HG02885 (cell line): ENCODE results near the gene SMAD5.

Experiments used
- ATAC-seq: cut with Tn5 transposase; IDR thresholded peaks from one replicate; pipeline ENCODE4 v1.9.1; 2021; ENCODE audit warnings: mild to moderate bottlenecking; ENCODE audit not compliant: unreplicated experiment, poor library complexity

The SMAD5 gene

DNA sequence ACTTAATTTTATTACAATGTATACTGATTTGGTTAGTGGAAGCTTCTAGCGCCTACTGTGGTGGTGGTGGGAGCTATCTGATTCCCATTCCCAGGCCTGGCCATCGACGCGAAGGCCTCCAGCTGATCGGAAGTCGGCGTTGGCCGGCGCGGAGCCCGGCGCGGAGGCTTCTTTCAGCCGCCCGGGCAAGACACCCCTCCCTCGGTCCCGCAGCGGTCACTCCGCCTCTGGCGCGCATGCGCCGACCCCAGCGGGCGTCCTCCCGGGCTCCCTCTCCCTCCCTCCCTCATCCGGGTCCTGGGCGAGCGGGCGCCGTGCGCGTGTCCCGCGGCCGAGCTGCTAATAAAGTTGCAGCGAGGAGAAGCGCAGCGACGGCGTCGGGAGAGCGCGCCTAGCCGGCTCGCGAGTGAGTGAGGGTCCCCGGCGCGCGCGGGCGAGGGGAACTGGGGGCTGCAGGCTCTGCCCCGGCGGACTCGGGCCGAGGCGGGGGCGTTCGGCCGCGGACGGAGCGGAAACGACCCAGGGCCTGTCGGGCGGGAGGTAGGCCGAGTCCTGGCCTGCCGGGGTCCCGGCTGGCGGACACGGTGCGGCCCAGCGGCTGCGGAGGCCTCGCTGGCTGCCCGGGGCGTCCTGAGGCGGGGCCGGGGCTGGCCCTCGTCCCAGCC, at the start of gene SMAD5:
SMAD5 (plus strand) TSS at position 289 of the 665 bp plus-strand sequence. CDS start 20,916 bp downstream, outside the sequence.
- peak; percentile 95 for ATAC-seq

DNA sequence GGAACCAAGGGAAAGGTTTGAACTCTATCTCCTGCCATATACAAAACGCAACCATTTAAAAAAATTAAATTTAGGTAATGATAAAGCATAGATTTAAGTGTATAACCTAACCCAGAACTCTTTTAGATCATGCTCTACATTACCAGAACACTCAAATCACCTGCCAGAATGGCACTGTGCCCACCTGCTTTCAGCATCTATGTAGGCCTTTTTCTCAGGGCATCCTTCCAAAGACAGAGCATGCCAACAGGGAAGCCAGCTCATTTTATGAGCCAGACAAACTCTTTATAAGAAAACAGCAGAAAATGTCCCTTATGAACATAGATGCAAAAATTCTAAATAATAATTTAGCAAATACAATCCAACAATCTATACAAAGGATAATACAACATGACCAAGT, 47.9 kb upstream of the SMAD5 start:
- ATAC-seq, result no peak

DNA sequence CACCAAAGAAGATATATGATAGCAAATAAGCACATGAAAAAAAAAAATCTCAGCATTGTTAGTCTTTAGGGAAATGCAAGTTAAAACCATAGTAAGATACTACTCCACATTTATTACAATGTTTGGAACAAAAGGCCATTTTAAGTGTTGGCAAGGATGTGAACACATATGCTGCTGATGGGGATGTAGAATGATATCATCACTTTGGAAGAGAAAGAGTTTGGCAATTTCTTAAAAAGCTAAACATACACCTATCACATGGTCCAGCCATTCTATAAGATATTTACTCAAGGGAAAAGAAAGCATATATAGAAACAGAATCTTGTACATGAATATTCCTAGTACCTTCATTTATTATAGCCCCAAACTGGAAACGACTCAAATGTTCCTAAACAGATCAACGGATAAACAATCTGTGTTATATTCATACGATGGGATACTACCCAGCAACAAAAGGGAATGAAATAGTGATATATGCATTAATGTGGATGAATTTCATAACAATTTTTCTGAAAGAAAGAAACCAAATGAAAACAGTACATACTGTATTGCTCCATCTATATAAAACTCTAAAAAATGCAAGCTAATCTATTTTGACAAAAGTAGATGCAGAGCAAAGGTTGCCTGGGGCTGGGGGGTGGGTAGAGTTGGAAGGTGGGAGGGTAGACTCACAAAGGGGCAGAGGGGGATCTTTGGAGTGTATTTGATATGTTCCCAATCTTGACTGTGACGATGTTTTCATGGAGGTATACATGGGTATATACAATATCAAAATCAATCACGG, 45.7 kb upstream of the SMAD5 start:
- ATAC-seq, result no peak

DNA sequence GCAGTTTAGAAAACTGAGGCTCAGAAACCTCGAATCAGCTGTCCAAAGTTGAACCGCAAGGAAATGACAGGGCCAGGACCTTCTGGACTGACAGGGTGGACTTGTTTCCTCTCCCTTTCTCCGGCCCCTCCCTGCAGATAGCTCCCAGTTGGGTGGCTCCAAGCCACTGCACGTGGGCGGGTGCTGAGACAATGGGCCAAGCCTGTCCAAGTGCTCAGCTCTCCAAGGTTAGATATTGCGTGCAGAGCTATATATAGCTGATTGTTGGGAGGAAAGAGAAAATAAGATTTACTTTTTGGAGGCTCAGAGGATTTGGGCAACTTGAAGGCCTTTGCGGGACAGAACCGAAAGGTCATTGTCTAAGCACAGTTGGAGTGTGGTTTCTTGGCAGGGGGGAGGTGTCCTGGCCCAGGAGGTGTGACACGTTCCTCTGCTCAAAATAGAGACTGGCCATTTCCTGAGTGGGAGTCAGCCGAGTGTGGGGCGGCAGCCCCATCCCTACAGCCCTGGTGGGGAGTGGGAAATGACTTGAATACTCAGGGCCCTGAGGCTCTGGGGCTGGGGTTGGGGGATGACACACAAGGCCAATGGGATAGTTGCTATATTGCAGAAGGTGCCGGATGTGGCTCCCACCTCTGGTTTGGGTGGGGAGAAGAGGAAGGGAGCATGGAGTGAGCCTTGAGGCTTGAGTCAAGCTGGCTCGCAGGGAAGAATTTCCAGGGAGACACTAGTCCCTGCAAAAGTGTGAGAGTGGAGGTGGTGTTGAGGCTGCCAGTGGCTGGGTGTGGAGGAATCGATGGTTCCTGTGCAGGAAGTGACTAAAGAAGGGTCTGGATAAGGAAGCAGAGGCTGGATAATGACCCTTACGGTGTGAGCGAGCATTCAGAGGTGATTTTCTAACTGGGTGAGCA, 44.4 kb upstream of the SMAD5 start:
- ATAC-seq, result no peak

DNA sequence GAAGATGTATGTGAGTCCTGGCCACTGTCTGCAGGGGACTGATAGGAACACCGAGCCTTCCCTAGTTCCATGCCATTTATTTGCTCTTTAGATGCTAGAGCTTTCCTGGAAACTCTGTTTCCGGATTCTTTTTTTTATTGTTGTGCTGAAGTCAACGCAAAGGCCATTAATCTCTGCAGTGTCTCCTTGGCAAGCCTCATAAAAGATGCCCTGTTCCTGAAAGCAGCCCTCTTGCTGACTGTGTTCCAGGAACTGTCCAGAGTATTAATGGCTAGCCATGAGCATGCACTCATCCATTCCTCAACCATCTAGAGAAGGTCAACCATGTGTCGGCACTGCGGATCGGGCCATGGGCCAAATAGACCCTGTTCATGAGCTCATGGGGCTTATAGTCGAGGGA, 42.9 kb upstream of the SMAD5 start:
- ATAC-seq, result no peak

DNA sequence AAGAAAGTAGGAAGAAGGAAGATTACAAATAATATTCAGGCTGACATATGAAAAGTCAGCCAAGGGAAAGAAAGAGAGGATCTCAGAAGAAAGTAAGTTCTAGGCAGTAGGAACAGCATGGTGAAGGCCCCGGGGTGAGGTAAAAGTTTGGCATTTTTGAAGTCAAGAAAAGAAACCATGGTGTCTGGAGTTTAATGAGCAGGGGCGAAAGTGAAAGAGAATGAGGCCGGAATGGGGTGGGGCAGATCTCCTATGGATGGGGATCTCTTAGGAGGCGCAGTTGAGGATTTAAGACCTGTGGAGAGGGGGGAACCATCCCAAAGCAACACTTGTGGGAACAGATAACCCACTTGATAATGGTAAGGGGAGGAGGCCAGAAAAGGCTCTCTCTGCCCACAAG, 42.3 kb upstream of the SMAD5 start:
- no peak for ATAC-seq

DNA sequence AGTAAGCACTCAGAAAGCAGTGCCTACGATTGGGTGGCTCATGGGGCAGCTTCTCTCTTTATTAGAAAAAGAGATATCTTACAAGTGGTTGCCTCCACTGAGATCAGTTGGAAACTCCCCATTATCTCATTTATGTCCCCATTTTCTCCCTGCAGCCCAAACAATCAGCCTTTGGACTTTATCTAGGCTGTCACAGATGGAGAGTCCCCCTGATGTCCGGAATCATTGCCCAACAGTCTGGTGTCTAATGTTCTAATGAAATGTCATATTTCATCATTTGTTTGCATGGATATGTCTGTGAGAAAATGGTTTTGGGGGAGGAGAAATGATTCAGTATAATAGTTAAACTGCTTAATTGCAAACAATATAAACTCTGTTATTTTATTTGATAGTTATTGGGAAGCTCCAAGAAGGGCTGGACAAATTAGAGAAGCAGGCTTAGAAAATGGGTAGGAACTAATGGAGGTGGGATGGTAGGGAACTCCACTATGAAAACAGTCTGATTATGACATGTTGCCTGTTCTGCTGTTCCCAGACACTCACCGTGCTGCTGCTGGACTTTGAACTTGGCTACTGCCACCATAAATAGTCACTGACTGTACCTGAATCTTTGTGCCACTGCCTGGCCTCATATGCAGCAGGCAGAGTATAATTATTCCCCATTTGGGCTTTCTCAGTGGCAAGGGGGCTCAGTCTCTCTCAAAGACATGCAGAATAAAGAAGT, 38.3 kb upstream of the SMAD5 start:
- no peak for ATAC-seq

DNA sequence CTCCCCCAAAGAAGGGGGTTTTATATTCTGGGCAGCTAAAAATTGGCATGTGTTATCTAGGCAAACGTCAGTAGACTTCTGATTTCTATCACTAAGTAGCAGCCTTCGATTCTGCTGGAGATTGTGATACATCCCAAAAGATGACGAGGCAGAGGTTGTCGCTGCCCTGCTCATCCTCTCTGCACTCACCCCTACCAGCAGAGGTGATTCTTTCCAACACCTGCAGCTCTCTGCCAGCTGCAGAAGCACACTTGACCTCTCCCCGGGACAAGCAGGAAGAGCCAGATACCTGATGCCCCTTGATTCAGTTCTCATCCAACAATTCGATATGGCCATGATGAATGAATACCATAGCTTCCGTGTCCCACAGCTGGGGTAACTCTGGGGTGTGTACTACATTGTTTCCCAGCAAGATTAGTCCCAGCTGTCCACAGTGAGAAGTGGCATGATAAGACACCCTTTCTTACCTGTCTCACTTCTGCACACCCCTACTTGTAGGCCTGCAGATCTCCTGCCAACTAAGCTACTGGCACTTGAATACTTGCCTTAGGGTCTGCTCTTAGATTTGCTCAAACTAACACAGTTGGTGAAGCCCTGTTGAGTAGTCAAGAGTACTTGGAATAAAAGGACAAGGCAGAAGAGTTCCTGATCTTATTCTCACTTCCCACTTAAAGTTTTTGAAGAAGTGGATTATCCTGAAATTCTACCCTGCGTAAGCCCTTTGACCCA, 37.6 kb upstream of the SMAD5 start:
- ATAC-seq, result no peak

DNA sequence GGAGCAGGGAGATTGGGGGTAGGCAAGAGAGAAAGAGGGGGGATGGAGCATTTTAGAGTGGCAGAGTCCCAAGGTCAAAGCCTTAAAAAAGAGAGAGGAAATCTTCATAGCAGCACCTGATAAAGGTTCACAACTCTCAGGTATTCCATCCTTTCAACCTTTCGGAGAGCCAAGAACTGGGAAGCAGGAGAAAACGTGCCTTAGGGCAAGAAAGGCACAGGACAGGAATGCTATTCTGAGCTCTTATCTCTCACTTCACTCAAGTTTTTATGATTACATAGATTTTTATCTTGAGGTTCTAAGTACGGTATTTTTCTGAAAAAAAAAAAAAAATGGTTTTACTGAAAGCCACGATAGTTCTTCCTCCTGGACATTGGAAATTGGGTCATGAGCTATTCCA, 34.5 kb upstream of the SMAD5 start:
- no peak for ATAC-seq

DNA sequence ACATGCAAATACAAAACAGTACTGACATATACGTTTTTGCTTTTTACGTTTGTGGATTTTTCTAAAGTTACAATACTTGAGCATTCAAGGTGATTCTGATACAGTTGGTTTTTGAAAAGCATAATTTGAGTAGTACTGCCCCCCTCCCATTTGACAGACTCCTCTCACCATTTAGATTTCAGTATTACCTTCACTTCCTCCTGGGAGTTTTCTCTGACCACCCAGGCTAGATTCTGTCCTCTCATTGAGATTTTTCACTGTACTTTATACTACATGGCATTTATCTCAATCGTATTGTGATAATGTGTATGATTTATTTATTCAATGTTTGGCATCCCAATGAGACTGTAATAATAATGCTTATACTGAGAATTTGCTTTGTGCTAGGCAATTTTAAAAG, 32.8 kb upstream of the SMAD5 start:
- ATAC-seq, result no peak

DNA sequence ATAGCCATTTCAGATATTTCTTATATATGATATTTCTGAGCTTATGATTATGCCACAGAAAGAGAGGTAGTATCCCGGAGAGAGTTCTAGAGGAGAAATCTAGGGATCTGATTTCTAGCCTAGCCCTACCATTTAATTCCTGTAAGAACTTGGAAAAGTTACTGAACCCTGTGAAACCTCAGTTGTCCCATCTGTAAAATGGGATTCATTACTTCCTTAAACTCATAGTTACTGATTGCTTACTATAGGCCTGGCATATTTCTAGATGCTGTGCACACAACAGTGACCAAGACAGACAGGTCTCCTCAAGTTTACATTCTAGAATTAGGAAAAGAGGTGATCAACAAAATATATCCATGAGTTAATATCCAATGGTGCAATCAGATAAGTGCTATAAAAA, 30.8 kb upstream of the SMAD5 start:
- ATAC-seq, result no peak

DNA sequence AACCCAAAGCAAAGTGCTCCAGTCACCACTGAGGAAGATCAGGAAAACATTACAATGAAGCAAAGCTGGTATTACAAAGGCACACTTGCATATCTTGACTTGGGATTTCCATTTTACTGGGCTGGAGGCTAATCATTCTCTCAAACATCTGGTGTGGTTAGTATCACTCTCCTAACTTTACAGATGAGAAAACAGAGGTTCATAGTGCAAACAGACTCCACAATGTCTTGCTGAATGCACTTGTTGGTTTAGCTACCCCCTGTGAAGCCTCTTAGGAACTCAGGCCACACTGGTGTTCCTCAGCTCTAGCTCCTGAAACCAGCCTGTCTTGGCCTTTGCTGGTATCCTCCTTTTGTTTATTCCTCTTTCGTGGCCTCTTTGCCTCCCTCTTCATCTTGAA, 29.5 kb upstream of the SMAD5 start:
- no peak for ATAC-seq

DNA sequence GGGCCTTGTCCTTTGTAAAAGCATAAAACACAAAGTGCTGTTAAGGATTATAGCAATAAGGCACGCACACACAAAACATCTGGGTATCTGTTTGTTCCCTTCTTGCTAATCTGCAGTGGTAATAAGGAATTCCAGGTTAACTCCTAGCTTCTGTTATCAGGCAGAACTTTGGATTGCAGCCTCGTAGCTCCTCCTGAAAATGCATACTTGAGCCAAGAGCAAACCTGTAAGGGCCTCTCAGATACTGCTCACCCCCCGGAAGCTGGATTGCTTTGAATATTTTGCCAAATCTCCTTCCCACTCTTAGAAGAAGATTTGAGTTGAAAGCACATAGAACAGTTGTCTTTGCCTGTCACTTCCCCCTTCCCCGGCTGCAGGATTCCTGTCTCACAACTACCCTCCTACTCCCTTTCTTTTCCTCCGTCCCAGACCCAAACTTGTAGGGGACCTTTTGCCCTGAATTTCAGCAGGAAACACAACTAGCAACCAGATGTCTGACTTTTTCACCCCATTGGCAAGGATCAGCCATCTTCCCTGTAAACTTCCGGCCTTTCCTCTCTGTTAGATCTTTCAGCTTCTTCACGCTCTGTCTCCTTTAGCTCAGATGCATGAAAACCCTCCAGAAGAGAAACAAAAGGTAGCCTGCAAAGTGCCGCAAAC, 28.2 kb upstream of the SMAD5 start:
- ATAC-seq, result no peak

DNA sequence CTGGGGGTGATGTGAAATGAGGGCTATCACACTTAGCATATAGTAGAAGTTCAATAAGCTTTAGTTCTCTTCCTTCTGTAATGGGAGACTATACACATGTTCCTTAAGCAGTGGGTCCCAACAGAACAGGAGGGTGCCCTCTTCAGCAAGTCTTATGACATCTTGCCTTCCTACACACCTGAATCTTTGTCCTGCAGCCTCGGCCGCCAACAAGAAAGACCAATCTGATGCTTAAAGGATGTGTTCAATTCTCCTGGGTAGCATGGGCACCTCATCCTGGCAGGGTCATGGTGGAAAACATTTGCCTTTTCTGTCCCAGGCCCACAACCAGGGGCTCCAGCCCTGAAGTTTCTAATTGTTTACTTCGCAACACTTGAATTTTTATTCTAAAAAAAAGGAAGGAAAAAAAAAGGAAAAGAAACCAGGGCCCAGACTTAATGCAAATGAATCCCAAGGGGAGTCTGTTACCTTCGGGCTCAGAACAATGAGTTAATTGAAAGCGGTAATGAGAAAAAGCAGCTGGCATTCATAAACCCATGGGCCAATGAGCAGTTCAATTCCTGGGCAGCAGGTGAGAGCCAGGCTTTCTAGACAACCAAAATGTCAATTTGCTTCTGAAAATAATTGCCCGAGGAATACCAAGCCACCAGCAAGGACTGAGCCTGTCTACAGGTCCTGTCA, 26.2 kb upstream of the SMAD5 start:
- ATAC-seq, result no peak

DNA sequence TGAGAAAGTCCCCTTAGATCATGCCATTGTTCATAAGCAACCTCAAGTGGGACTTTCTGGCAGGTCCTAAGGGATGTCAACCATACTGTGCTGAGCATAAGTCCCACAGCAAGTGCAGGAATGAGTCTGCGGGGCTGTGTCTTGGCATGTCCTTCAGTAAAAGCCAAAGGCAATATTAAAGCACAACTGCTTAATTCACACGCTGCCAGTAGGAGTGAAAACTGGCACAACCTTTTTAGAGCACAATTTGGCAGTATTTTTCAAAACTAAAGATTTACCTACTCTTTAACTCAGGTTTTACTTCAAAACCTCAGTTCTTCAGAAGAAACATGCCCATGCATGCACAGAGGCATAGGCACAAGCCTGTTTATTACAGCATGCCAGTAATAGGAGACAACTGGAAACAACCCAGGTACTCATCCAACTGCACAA, 24.4 kb upstream of the SMAD5 start:
- peak; percentile 58 for ATAC-seq

DNA sequence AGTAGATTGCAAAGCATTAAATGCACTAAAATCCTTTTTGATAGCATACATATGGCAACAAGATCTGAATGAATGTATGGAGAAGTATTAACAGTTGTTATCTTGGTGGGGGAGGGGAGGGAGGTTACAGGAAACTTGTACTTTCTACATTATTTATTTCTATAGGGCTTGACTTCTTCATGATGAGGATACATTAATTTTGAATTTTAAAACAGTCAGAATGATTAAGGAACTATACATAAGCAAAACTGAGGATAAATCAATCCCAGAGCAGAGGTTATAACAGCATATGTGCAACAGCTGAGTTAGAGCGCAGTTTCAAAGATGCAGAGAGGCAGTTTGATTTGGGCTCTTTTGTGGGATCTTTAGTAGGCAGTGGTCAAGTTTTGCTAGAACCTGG, 23.9 kb upstream of the SMAD5 start:
- ATAC-seq, result no peak

DNA sequence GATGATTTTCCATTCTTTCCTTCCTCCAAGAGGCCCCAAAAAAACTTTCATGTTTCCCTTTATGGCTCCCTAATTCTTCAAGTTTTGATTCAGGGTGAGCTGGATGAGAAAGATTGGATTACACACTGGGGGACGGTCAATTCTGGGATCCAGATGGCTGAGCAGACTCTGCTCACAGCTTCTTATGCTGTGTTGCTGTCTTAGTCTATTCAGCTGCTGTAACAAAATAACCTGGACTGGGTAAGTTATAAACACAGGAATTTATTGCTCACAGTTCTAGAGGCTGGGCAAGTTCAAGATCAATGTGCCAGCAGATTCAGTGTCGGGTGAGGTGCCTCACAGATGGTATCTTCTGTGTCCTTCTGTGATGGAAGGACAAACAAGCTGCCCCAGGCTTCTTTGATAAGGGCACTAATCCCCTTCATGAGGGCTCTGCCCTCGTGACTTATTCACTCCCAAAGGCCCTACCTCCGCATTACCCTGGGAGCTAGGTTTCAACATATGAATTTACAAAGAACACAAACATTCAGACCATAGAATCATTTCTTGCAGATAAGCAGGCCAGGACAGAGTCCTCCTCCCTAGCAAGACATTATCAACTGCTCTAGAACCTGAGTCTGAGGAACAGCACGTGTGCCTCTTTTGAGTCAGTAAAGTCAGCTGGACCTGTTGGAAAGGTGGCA, 23.1 kb upstream of the SMAD5 start:
- no peak for ATAC-seq

DNA sequence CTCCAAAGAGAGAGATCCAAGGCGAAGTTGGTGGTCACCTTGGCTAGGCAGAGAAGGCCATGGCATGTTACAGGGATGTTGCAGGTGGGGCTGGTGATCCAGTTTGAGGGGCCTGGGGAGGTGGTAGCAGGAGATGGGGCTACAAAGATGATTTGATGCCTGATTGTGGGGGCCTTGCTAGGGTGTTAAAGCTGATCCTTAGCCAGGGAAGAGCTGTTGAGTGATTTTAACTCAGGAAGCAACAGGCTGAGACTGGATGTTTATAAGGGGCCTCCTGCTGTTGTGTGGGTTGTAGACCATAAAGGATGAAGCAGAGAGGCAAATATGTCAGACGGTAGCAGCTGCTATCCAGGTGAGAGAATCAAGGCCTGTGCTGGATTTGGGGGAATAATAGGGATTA, 19.0 kb upstream of the SMAD5 start:
- ATAC-seq, result no peak
